HepG2 (cell line): ENCODE measurements around the gene PNPLA2. TPM values are rescaled to one million over a fixed set of nuclear protein-coding genes. Genes with fewer than 3 reads are reported as not detected.
A peak's percentile ranks its signal among the peaks of the same experiment; 100 is the strongest.

Source experiments
- ARNT ChIP-seq: fragments of 450-650 bp; IDR thresholded peaks from 2 replicates; pipeline ENCODE4 v1.6.1; 2017
- ATAD3A ChIP-seq: sonication (generic); formaldehyde crosslinking; IDR thresholded peaks from 2 replicates; pipeline ENCODE4 v1.4.0; 2020; ENCODE audit warnings: missing genetic modification reagents
- ATF7 ChIP-seq, 2 experiments: fragments of 450-650 bp in 1 of 2; sonication (generic) in 1 of 2; formaldehyde crosslinking in 1 of 2; IDR thresholded peaks; 2 replicates each; pipeline versions ENCODE4 v1.4.0 to v1.6.1; 2016 to 2020; ENCODE audit warnings: antibody characterized with exemption in 1 of 2, mild to moderate bottlenecking in 1 of 2, missing genetic modification reagents in 1 of 2
- ATM ChIP-seq: fragments of 450-650 bp; IDR thresholded peaks from 2 replicates; pipeline ENCODE4 v1.7.1; 2017; ENCODE audit warnings: mild to moderate bottlenecking, borderline replicate concordance
- ATRX ChIP-seq: sonication (generic); formaldehyde crosslinking; IDR thresholded peaks from 2 replicates; pipeline ENCODE4 v1.4.0; 2020; ENCODE audit warnings: missing genetic modification reagents, borderline replicate concordance
- DNMT1 ChIP-seq: sonication (generic); formaldehyde crosslinking; IDR thresholded peaks from 2 replicates; pipeline ENCODE4 v1.5.1; 2020; ENCODE audit warnings: mild to moderate bottlenecking, missing genetic modification reagents
- HNRNPLL ChIP-seq: fragments of 200-400 bp; formaldehyde crosslinking; IDR thresholded peaks from 2 replicates; pipeline ENCODE4 v1.6.1; 2017; ENCODE audit warnings: mild to moderate bottlenecking, low read depth, low read length; ENCODE audit not compliant: poor library complexity, severe bottlenecking
- JUN ChIP-seq: sonication (generic); formaldehyde crosslinking; IDR thresholded peaks from 2 replicates; pipeline ENCODE4 v1.4.0; 2020; ENCODE audit warnings: mild to moderate bottlenecking, missing genetic modification reagents
- KLF15 ChIP-seq: sonication (generic); formaldehyde crosslinking; IDR thresholded peaks from 2 replicates; pipeline ENCODE4 v1.8.1; 2023; ENCODE audit warnings: borderline replicate concordance, mild to moderate bottlenecking, inconsistent platforms, missing genetic modification reagents, mixed read lengths
- MAFG ChIP-seq: sonication (generic); formaldehyde crosslinking; IDR thresholded peaks from 2 replicates; pipeline ENCODE4 v1.5.1; 2020; ENCODE audit warnings: mild to moderate bottlenecking, missing genetic modification reagents
- MXD4 ChIP-seq: IDR thresholded peaks from 2 replicates; pipeline ENCODE4 v1.6.1; 2016; ENCODE audit warnings: mild to moderate bottlenecking, missing biosample characterization, missing genetic modification reagents
- RAD21 ChIP-seq: fragments of 450-650 bp; formaldehyde crosslinking; IDR thresholded peaks from 2 replicates; pipeline ENCODE4 v1.5.0; 2020; ENCODE audit warnings: mild to moderate bottlenecking
- STAG1 ChIP-seq: sonication (generic); formaldehyde crosslinking; IDR thresholded peaks from 2 replicates; pipeline ENCODE4 v1.4.0; 2020; ENCODE audit warnings: missing genetic modification reagents
- XBP1 ChIP-seq: sonication (generic); formaldehyde crosslinking; IDR thresholded peaks from 2 replicates; pipeline ENCODE4 v1.5.0; 2020; ENCODE audit warnings: missing genetic modification reagents
- YEATS4 ChIP-seq: sonication (generic); formaldehyde crosslinking; IDR thresholded peaks from 2 replicates; pipeline ENCODE4 v1.4.0; 2020; ENCODE audit warnings: missing genetic modification reagents, borderline replicate concordance
- ZBTB7A ChIP-seq: sonication (generic); formaldehyde crosslinking; IDR thresholded peaks from 2 replicates; pipeline ENCODE4 v1.8.0; 2022; ENCODE audit warnings: mild to moderate bottlenecking, missing genetic modification reagents
- ZFP90 ChIP-seq: sonication (generic); formaldehyde crosslinking; IDR thresholded peaks from 2 replicates; pipeline ENCODE4 v1.8.0; 2022; ENCODE audit warnings: missing genetic modification reagents, mild to moderate bottlenecking, inconsistent platforms, borderline replicate concordance
- ZNF136 ChIP-seq: sonication (generic); formaldehyde crosslinking; IDR thresholded peaks from 2 replicates; pipeline ENCODE4 v1.8.1; 2022; ENCODE audit warnings: low read depth, mild to moderate bottlenecking, moderate library complexity, missing genetic modification reagents
- ZNF510 ChIP-seq: sonication (generic); formaldehyde crosslinking; IDR thresholded peaks from 2 replicates; pipeline ENCODE4 v1.4.0; 2020; ENCODE audit warnings: low read depth, mild to moderate bottlenecking, missing genetic modification reagents
- ZNF547 ChIP-seq: sonication (generic); formaldehyde crosslinking; IDR thresholded peaks from 2 replicates; pipeline ENCODE4 v1.5.1; 2020; ENCODE audit warnings: mild to moderate bottlenecking, missing genetic modification reagents
- ZNF550 ChIP-seq: sonication (generic); formaldehyde crosslinking; IDR thresholded peaks from 2 replicates; pipeline ENCODE4 v1.4.0; 2020; ENCODE audit warnings: mild to moderate bottlenecking, missing genetic modification reagents, borderline replicate concordance
- ZNF572 ChIP-seq: sonication (generic); formaldehyde crosslinking; IDR thresholded peaks from 2 replicates; pipeline ENCODE4 v1.5.1; 2020; ENCODE audit warnings: mild to moderate bottlenecking, missing genetic modification reagents
- ZNF660 ChIP-seq: sonication (generic); formaldehyde crosslinking; IDR thresholded peaks from 2 replicates; pipeline ENCODE4 v1.5.1; 2020; ENCODE audit warnings: mild to moderate bottlenecking, low read depth, missing genetic modification reagents, borderline replicate concordance
- ZNF7 ChIP-seq: IDR thresholded peaks from 2 replicates; pipeline ENCODE4 v1.6.1; 2016; ENCODE audit warnings: missing biosample characterization, missing genetic modification reagents
- ZNF749 ChIP-seq: sonication (generic); formaldehyde crosslinking; IDR thresholded peaks from 2 replicates; pipeline ENCODE4 v1.8.0; 2022; ENCODE audit warnings: mild to moderate bottlenecking, missing genetic modification reagents, moderate library complexity, borderline replicate concordance
- ZNF772 ChIP-seq: sonication (generic); formaldehyde crosslinking; IDR thresholded peaks from 2 replicates; pipeline ENCODE4 v1.5.0; 2020; ENCODE audit warnings: mild to moderate bottlenecking, missing genetic modification reagents
- polyA plus RNA-seq, 8 experiments: library from polyadenylated mRNA; depleted of rRNA in 3 of 8; stranded (reverse) in 7 of 8; unstranded in 1 of 8; fragments of >200 nt; fragmentation: Illumina TruSeq in 4 of 8; extraction: Trizol in 4 of 8; gene quantifications; 2 replicates each; pipeline versions ENCODE4 v1.2.1 to v1.2.3, GENCODE V29; 2011 to 2016; ENCODE audit warnings: low read depth in 4 of 8, missing spikeins in 1 of 8, mixed read lengths in 1 of 8; ENCODE audit not compliant: insufficient read depth in 1 of 8
- total RNA-seq, 5 experiments: library from RNA; depleted of rRNA; stranded (reverse); fragments of >200 nt; fragmentation: Illumina TruSeq; extraction: Trizol; gene quantifications; 2 replicates each; pipeline ENCODE4 v1.2.3, GENCODE V29; 2016; ENCODE audit warnings: low read depth in 1 of 5
- TF ChIP-seq, protein P1 (sequence below): sonication (generic); formaldehyde crosslinking; IDR thresholded peaks from 2 replicates; pipeline ENCODE4 v1.8.1; 2023; ENCODE audit warnings: mild to moderate bottlenecking, missing genetic modification reagents
- TF ChIP-seq, protein P2 (sequence below): sonication (generic); formaldehyde crosslinking; IDR thresholded peaks from 2 replicates; pipeline ENCODE4 v1.4.0; 2020; ENCODE audit warnings: mild to moderate bottlenecking, missing genetic modification reagents, borderline replicate concordance

PNPLA2 gene
- total and polyA plus RNA-seq, 2 of the 13 experiments (the other 11 are each of a cell fraction or from before 2014, with no cell fraction given): 10.5 to 43.2 TPM

DNA sequence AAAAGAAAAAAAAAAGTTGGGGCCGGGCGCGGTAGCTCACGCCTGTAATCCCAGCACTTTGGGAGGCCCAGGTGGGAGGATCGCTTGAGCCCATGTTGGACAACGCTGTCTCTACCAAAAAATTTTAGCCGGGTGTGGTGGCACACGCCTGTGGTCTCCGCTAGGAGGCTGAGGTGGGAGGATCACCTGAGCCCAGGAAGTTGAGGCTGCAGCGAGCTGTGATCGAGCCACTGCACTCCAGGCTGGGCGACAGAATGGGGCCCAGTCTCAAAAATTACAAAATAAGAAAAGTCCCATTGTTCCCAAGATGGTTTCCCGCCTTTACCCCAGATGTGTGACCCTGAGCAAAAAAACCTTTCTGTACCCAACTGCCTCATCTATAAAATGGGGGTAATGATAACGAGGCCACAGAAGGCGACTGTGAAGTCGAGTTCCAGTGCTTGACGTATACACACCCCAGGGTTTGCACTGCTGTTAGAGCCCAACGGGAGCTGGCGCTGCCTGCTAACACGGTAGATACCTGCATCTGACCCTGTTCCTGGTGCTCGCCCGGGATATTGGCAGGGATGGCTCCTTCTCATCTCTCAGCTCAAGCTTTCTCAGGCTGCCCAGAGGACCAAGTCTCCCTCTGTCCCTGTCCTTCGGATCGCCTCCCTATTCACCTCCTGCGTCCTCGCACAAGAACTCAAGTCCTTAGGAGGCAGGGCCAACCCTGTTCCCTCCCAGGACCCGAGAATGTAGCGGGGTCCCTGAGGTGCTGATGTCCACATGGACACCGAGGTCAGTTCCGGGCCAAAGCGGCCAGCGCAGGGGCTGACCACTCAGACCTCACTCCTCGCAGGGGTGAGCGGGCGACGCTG is 10.1 kb upstream of the PNPLA2 start (continued):
- TF ChIP-seq, protein P1, sequence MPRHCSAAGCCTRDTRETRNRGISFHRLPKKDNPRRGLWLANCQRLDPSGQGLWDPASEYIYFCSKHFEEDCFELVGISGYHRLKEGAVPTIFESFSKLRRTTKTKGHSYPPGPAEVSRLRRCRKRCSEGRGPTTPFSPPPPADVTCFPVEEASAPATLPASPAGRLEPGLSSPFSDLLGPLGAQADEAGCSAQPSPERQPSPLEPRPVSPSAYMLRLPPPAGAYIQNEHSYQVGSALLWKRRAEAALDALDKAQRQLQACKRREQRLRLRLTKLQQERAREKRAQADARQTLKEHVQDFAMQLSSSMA (CRISPR knock-in tag): no peak
- TF ChIP-seq JUN (CRISPR knock-in tag): no peak; the same call in 1 of the 2 replicates
- no peak for TF ChIP-seq ATF7 (IDR thresholded peaks at IDR 0.05)
- TF ChIP-seq ATF7 (CRISPR knock-in tag; IDR thresholded peaks at IDR 0.05): no peak
- no peak for TF ChIP-seq ATAD3A (CRISPR knock-in tag)
- TF ChIP-seq ZNF136 (CRISPR knock-in tag): no peak
- peak; percentile 70 for TF ChIP-seq ZNF7 (CRISPR knock-in tag)
- peak; percentile 12; the same call in 1 of the 2 replicates for TF ChIP-seq ZNF547 (CRISPR knock-in tag)
- no peak for TF ChIP-seq ZNF660 (CRISPR knock-in tag)
- TF ChIP-seq ZNF510 (CRISPR knock-in tag): no peak
- TF ChIP-seq ATM: no peak
- TF ChIP-seq ZNF572 (CRISPR knock-in tag): no peak
- TF ChIP-seq YEATS4 (CRISPR knock-in tag): no peak
- TF ChIP-seq MAFG (CRISPR knock-in tag): no peak
- no peak for TF ChIP-seq ZNF550
- no peak for TF ChIP-seq HNRNPLL
- TF ChIP-seq ZBTB7A (CRISPR knock-in tag): no peak
- TF ChIP-seq KLF15 (CRISPR knock-in tag): no peak
- TF ChIP-seq DNMT1 (CRISPR knock-in tag): no peak
- TF ChIP-seq, protein P2, sequence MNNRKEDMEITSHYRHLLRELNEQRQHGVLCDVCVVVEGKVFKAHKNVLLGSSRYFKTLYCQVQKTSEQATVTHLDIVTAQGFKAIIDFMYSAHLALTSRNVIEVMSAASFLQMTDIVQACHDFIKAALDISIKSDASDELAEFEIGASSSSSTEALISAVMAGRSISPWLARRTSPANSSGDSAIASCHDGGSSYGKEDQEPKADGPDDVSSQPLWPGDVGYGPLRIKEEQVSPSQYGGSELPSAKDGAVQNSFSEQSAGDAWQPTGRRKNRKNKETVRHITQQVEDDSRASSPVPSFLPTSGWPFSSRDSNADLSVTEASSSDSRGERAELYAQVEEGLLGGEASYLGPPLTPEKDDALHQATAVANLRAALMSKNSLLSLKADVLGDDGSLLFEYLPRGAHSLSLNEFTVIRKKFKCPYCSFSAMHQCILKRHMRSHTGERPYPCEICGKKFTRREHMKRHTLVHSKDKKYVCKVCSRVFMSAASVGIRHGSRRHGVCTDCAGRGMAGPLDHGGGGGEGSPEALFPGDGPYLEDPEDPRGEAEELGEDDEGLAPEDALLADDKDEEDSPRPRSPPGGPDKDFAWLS: no peak
- 0 out of 2 replicates have a peak, but pooled peaks have one; percentile 12 for TF ChIP-seq ZFP90
- TF ChIP-seq ARNT: no peak
- TF ChIP-seq ZNF772: no peak
- no peak for TF ChIP-seq ZNF749 (CRISPR knock-in tag)
- TF ChIP-seq ATRX (CRISPR knock-in tag): no peak
- TF ChIP-seq RAD21 (CRISPR knock-in tag): no peak
- TF ChIP-seq MXD4: no peak
- TF ChIP-seq XBP1: peak; percentile 39; the same call in 1 of the 2 replicates
- no peak; the same call in 1 of the 2 replicates for TF ChIP-seq STAG1
